Common myeloid progenitor, CD34-positive (primary cell): ENCODE results near the gene PIP4K2C.
"Not testable (repeated sequence)": the region's sequence is repeated elsewhere in the genome, so short reads cannot be mapped to it uniquely, and the experiment has no call there.

Experiments used
- CTCF ChIA-PET: fragments of 350-600 bp; sonication (Branson Sonifier 250); formaldehyde crosslinking; loops from one replicate; lab custom pipeline; 2021; ENCODE audit warnings: antibody characterized with exemption; lab: Charles Lee
- POLR2A ChIA-PET: fragments of 350-600 bp; sonication (Branson Sonifier 250); formaldehyde crosslinking; loops from one replicate; lab custom pipeline; 2021; ENCODE audit warnings: antibody characterized with exemption; lab: Charles Lee
- DNase-seq, 3 donors: peaks; one replicate each; pipeline versions ENCODE4 v3.0.0 to v3.0.0-alpha.2; 2013
- H3K27ac ChIP-seq, 2 experiments: 1 replicate in 1 of 2; 2 replicates in 1 of 2; pipeline ENCODE4 v1.7.0; 2013; ENCODE audit warnings: inconsistent platforms in 2 of 2, low read length in 2 of 2, mild to moderate bottlenecking in 2 of 2, low read depth in 1 of 2, moderate library complexity in 1 of 2; ENCODE audit not compliant: severe bottlenecking in 2 of 2, insufficient read depth in 1 of 2, poor library complexity in 1 of 2
- H3K27me3 ChIP-seq, 5 experiments: replicated peaks in 2 of 5; 1 replicate in 3 of 5; 2 replicates in 2 of 5; pipeline versions ENCODE4 v1.6.1 to v1.7.0; 2013; ENCODE audit warnings: low read length in 4 of 5, mild to moderate bottlenecking in 2 of 5, moderate library complexity in 2 of 5, inconsistent platforms in 1 of 5; ENCODE audit not compliant: insufficient read depth in 5 of 5, control insufficient read depth in 4 of 5
- H3K36me3 ChIP-seq, 4 experiments: 1 replicate in 2 of 4; 2 replicates in 2 of 4; pipeline versions ENCODE4 v1.6.1 to v1.7.0; 2013; ENCODE audit warnings: low read length in 3 of 4, control low read depth in 1 of 4, mild to moderate bottlenecking in 1 of 4; ENCODE audit not compliant: control insufficient read depth in 4 of 4, insufficient read depth in 4 of 4
- H3K4me1 ChIP-seq, 4 experiments: 1 replicate in 3 of 4; 2 replicates in 1 of 4; pipeline versions ENCODE4 v1.6.1 to v1.7.1; 2013; ENCODE audit warnings: low read length in 3 of 4, mild to moderate bottlenecking in 3 of 4, control low read depth in 1 of 4, inconsistent platforms in 1 of 4, moderate library complexity in 1 of 4; ENCODE audit not compliant: control insufficient read depth in 4 of 4, insufficient read depth in 4 of 4; ENCODE audit errors: control extremely low read depth in 1 of 4
- H3K4me3 ChIP-seq, 7 experiments: 1 replicate in 4 of 7; 2 replicates in 3 of 7; pipeline versions ENCODE4 v1.5.1 to v1.7.0; 2013; ENCODE audit warnings: mild to moderate bottlenecking in 7 of 7, low read length in 6 of 7, moderate library complexity in 6 of 7, inconsistent platforms in 2 of 7, low read depth in 2 of 7, control low read depth in 1 of 7; ENCODE audit not compliant: insufficient read depth in 4 of 7, control insufficient read depth in 1 of 7; ENCODE audit errors: extremely low read depth in 1 of 7
- H3K9me3 ChIP-seq, 5 experiments: 1 replicate in 4 of 5; 2 replicates in 1 of 5; pipeline versions ENCODE4 v1.6.1 to v1.7.1; 2013; ENCODE audit warnings: low read length in 4 of 5, mild to moderate bottlenecking in 2 of 5, inconsistent platforms in 1 of 5, low read depth in 1 of 5, moderate library complexity in 1 of 5; ENCODE audit not compliant: control insufficient read depth in 4 of 5, insufficient read depth in 2 of 5; ENCODE audit errors: control extremely low read depth in 1 of 5
- WGBS: methylation state at CpG from one replicate; pipeline ENCODE4 v1.1.5; 2013; ENCODE audit not compliant: insufficient coverage; 5-methylcytosine and 5-hydroxymethylcytosine counted together

PIP4K2C gene

DNA sequence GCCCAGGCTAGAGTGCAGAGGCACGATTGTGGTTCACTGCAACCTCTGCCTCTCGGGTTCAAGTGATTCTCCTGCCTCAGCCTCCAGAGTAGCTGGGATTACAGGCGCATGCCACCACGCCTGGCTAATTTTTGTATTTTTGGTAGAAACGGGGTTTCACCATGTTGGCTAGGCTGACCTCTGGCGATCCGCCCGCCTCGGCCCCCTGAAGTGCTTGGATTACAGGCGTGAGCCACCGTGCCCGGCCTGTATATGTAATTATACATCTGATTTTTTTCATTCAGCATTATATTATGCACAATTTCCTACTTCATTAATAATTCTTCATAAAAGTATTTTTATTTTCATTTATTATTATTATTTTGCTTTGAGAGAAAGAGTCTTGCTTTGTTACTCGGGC lies 20.6 kb upstream of the PIP4K2C start:
- H3K36me3 ChIP-seq = peaks cover 0 to 10% (median 3%) of the 10 kb centered on the region in 4 experiments
- WGBS = 100% methylated on average over 2 of the region's 13 CpGs
- H3K9me3 ChIP-seq, DNase-seq, H3K27me3 ChIP-seq, H3K27ac ChIP-seq, H3K4me3 ChIP-seq, POLR2A ChIA-PET, H3K4me1 ChIP-seq: not testable (repeated sequence)
- CTCF ChIA-PET = interaction anchor here (0.6 to 1.5 kb wide), 2 partner anchors 12 to 50 kb away, joined by 4 to 6 read pairs; no protein-coding TSS in a partner anchor

DNA sequence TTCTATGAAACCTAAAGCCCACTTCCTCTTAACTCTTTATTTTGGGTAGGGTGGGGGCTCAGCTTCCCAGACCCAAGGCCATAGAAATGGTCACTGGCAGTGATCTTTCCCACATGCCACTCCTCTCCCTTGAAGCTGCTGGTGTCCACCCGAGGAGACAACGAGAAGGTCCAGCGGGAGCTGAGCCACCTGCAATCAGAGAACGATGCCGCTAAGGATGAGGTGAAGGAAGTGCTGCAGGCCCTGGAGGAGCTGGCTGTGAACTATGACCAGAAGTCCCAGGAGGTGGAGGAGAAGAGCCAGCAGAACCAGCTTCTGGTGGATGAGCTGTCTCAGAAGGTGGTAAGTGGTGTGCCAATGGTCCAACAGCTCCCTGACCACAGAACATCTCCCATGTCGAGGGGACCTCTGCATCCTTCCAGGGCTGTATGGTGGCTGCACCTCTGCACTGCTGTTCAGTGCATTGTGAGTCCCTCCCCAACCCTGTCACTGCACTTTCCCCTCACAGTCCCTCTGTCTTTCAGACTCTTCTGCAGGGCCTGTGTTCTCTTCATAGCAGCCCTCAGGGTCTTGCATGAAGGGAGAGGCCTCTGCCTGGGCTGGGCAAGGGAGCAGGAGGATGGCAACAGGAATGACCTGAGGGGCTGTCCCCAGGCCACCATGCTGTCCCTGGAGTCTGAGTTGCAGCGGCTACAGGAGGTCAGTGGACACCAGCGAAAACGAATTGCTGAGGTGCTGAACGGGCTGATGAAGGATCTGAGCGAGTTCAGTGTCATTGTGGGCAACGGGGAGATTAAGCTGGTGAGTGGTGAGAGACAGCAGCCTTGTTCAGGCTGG lies 18.8 kb upstream of the PIP4K2C start:
- peaks cover 0 to 22% (median 5%) of the 10 kb centered on the region in 4 experiments for H3K36me3 ChIP-seq
- WGBS = 100% methylated on average over 6 of the region's 12 CpGs
- no peak for DNase-seq
- H3K4me3 ChIP-seq = no peak overlapping the region
- no peak overlapping the region for H3K27ac ChIP-seq
- ChIA-PET POLR2A (no interaction called here), CTCF (interaction anchor here (1.0 to 2.3 kb wide), 8 partner anchors 9 to 114 kb away, joined by 3 to 11 read pairs (median 3); no protein-coding TSS in a partner anchor)
- H3K4me1 ChIP-seq = no peaks in the 10 kb centered on the region
- H3K9me3 ChIP-seq = no peaks in the 10 kb centered on the region
- H3K27me3 ChIP-seq = peaks cover 0 to 8% (median 0%) of the 10 kb centered on the region in 5 experiments

DNA sequence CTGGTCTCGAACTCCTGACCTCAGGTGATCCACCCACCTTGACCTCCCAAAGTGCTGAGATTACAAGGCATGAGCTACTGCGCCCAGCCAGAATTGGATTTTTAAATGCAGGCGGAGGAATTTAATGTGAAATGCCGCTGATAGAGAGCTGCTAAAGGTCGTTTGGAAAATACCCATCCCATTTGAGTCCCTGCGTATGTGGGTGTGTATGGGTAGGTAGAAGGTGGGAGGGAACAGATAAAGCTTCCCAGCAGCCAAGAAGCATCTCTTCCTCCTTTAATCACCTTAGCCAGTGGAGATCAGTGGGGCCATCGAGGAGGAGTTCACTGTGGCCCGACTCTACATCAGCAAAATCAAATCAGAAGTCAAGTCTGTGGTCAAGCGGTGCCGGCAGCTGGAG lies 16.2 kb upstream of the PIP4K2C start:
- WGBS = 91% methylated on average over 7 of the region's 10 CpGs
- DNase-seq = no peak
- CTCF ChIA-PET = interaction anchor here (1.1 to 2.5 kb wide), 11 partner anchors 9 to 85 kb away, joined by 3 to 12 read pairs (median 3); no protein-coding TSS in a partner anchor
- Histone ChIP-seq H3K4me1 (no peaks in the 10 kb centered on the region), H3K4me3 (no peak overlapping the region), H3K27ac (no peak overlapping the region), H3K27me3 (peaks cover 0 to 11% (median 0%) of the 10 kb centered on the region in 5 experiments), H3K9me3 (no peaks in the 10 kb centered on the region), H3K36me3 (peaks cover 0 to 20% (median 7%) of the 10 kb centered on the region in 4 experiments)
- POLR2A ChIA-PET = no interaction called here

DNA sequence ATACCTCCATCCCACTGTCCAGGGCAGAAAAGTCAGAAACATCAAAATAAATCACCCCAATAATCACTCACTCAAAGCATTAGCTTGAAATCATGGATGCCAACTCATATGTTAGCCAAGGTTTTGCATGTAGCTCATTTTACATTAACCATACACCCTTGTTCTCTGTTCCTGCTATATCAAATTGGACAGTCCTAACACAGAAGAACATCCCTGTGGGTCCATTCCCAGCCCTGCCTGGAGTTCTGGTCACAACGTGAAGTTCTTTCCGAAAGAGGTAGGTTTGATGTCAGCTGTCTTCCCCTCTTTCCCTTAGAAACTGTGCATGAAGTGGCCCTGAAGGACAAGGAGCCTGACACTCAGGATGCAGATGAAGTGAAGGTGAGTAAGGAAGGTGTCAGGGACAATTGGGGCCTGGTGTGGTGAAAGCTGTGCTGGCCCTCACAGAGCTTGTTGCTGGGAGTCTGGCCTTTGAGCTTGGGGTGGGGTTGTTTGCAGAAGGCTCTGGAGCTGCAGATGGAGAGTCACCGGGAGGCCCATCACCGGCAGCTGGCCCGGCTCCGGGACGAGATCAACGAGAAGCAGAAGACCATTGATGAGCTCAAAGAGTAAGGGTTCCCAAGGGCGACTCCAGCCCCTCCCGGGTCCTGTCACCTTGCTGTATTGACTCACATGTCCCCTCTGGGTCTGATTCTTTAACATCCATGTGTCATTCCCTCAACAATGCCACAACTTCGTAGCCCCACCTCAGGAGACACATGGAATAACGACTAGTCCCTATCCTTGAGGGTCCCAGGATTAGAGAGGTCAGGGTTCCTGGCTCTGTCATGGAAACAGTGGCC lies 15.0 kb upstream of the PIP4K2C start:
- ChIA-PET CTCF (interaction anchor here (0.7 to 2.5 kb wide), 17 partner anchors 8 to 117 kb away, joined by 3 to 12 read pairs (median 4); no protein-coding TSS in a partner anchor), POLR2A (no interaction called here)
- H3K4me3 ChIP-seq = no peak overlapping the region
- peaks cover 0 to 11% (median 0%) of the 10 kb centered on the region in 5 experiments for H3K27me3 ChIP-seq
- H3K9me3 ChIP-seq = no peaks in the 10 kb centered on the region
- no peaks in the 10 kb centered on the region for H3K4me1 ChIP-seq
- no peak overlapping the region for H3K27ac ChIP-seq
- WGBS = 93% methylated on average over 12 of the region's 12 CpGs
- no peak for DNase-seq
- H3K36me3 ChIP-seq = peaks cover 0 to 24% (median 7%) of the 10 kb centered on the region in 4 experiments

- POLR2A ChIA-PET = interaction anchor here (0.6 kb wide), 1 partner anchor 172 kb away, joined by 3 read pairs; no protein-coding TSS in a partner anchor
- DNase-seq = no peak
- H3K27ac ChIP-seq = no peak overlapping the region
- peaks cover 0 to 11% (median 0%) of the 10 kb centered on the region in 5 experiments for H3K27me3 ChIP-seq
- 98% methylated on average over 7 of the region's 9 CpGs for WGBS
- H3K4me3 ChIP-seq = no peak overlapping the region
- H3K4me1 ChIP-seq = no peaks in the 10 kb centered on the region
- CTCF ChIA-PET = interaction anchor here (1.1 to 2.5 kb wide), 6 partner anchors 9 to 118 kb away, joined by 4 to 12 read pairs (median 4); no protein-coding TSS in a partner anchor
- H3K9me3 ChIP-seq = no peaks in the 10 kb centered on the region
- H3K36me3 ChIP-seq = peaks cover 0 to 26% (median 7%) of the 10 kb centered on the region in 4 experiments
Measured at GRCh38 chr12:57576613-57577160, 14.3 kb upstream of the PIP4K2C start.

DNA sequence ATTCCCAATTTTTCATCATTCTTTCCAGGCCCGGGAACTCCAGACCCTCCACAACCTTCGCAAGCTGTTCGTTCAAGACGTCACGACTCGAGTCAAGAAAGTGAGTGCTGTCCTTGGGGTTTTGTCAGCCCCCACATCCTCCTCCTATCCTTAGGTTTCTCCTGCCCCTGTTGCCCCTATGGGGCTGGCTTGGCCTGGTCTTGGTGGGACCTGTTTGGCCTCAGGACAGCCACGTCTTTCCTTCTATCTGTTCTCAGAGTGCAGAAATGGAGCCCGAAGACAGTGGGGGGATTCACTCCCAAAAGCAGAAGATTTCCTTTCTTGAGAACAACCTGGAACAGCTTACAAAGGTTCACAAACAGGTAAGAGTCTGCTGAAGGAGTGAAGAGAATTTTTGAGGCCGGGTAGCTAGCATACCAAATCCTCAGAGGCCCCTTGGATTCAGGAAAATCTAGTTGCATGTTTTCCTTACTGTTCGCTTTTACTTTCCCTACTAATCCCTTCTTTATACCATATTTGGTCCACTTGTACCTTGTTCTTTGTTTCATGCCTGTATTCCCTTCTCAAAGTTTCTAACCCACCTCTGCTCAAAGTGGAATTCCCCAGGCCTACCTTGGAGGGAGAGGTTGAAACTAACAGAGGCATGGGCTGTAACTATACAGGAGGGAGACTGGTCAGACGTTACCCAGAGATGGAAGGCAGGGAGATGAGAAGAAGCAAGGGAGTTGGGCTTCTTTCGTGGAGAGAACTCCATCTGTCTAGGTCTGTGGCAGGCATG lies 12.8 kb upstream of the PIP4K2C start:
- POLR2A ChIA-PET = interaction anchor here (0.6 kb wide), 1 partner anchor 25 kb away, joined by 6 read pairs; no protein-coding TSS in a partner anchor
- H3K36me3 ChIP-seq = peaks cover 0 to 18% (median 7%) of the 10 kb centered on the region in 4 experiments
- no peak overlapping the region for H3K4me3 ChIP-seq
- CTCF ChIA-PET = interaction anchor here (1.0 kb wide), 1 partner anchor 43 kb away, joined by 3 read pairs; no protein-coding TSS in a partner anchor
- H3K9me3 ChIP-seq = no peaks in the 10 kb centered on the region
- H3K4me1 ChIP-seq = no peaks in the 10 kb centered on the region
- WGBS = 95% methylated on average over 10 of the region's 12 CpGs
- no peak overlapping the region for H3K27ac ChIP-seq
- DNase-seq = no peak
- peaks cover 0 to 13% (median 0%) of the 10 kb centered on the region in 5 experiments for H3K27me3 ChIP-seq
